GM23338 (cell line): ENCODE data around the gene SRSF7. TPM values are rescaled to one million over a fixed set of nuclear protein-coding genes. Genes with fewer than 3 reads are reported as not detected.

Experiments used
- ATAC-seq: fragments of 200-7000 bp; cut with Tn5 transposase; 3 replicates; pipeline ENCODE4 v1.9.1; 2020
- DNase-seq: peaks from one replicate; pipeline ENCODE4 v3.0.0-alpha.2; 2015; ENCODE audit warnings: low spot score
- H2AFZ ChIP-seq: fragments of 200-600 bp; sonication (generic); 2 replicates; pipeline ENCODE4 v1.8.0; 2016; ENCODE audit warnings: antibody characterized with exemption, mild to moderate bottlenecking, moderate library complexity
- H3F3A ChIP-seq: fragments of 200-600 bp; sonication (generic); replicated peaks from 2 replicates; pipeline ENCODE4 v1.8.0; 2017; ENCODE audit warnings: antibody characterized with exemption, mixed run types, low read depth
- H3K27ac ChIP-seq: fragments of 200-600 bp; sonication (generic); 2 replicates; pipeline ENCODE4 v1.6.1; 2016; ENCODE audit warnings: low read depth
- H3K27me3 ChIP-seq: fragments of 200-600 bp; sonication (generic); 2 replicates; pipeline ENCODE4 v1.8.0; 2016; ENCODE audit warnings: mild to moderate bottlenecking, mixed run types, moderate library complexity; ENCODE audit not compliant: insufficient read depth
- H3K36me3 ChIP-seq: fragments of 200-600 bp; sonication (generic); 2 replicates; pipeline ENCODE4 v1.8.0; 2016; ENCODE audit warnings: mild to moderate bottlenecking; ENCODE audit not compliant: insufficient read depth
- H3K4me1 ChIP-seq: fragments of 200-600 bp; sonication (generic); 2 replicates; pipeline ENCODE4 v1.8.0; 2016; ENCODE audit warnings: mild to moderate bottlenecking, moderate library complexity; ENCODE audit not compliant: insufficient read depth
- H3K4me2 ChIP-seq: fragments of 200-600 bp; sonication (generic); 2 replicates; pipeline ENCODE4 v1.7.1; 2017; ENCODE audit warnings: mixed run types
- H3K4me3 ChIP-seq: fragments of 200-600 bp; sonication (generic); 2 replicates; pipeline ENCODE4 v1.6.1; 2016; ENCODE audit warnings: mixed run types
- H3K79me2 ChIP-seq: fragments of 200-600 bp; sonication (generic); replicated peaks from 2 replicates; pipeline ENCODE4 v1.8.0; 2017; ENCODE audit warnings: mild to moderate bottlenecking; ENCODE audit not compliant: insufficient read depth
- H3K9me2 ChIP-seq: fragments of 200-600 bp; sonication (generic); 2 replicates; pipeline ENCODE4 v1.8.0; 2017; ENCODE audit not compliant: insufficient read depth
- H4K20me1 ChIP-seq: fragments of 200-600 bp; sonication (generic); replicated peaks from 2 replicates; pipeline ENCODE4 v1.8.0; 2017; ENCODE audit warnings: mild to moderate bottlenecking; ENCODE audit not compliant: insufficient read depth
- H3K27ac Mint-ChIP-seq: 2 replicates; pipeline ENCODE4 v1.8.0; 2020; ENCODE audit warnings: inconsistent platforms, mild to moderate bottlenecking, moderate library complexity, mixed read lengths
- H3K27me3 Mint-ChIP-seq: 3 replicates; pipeline ENCODE4 v1.8.0; 2022; ENCODE audit warnings: low read depth, mild to moderate bottlenecking, moderate library complexity, mixed read lengths, inconsistent platforms; ENCODE audit not compliant: insufficient read depth, poor library complexity
- H3K36me3 Mint-ChIP-seq: 3 replicates; pipeline ENCODE4 v1.8.0; 2021; ENCODE audit warnings: low read depth, mild to moderate bottlenecking, inconsistent platforms, moderate library complexity, mixed read lengths
- H3K4me1 Mint-ChIP-seq: 3 replicates; pipeline ENCODE4 v1.8.0; 2020; ENCODE audit warnings: mild to moderate bottlenecking, inconsistent platforms, mixed read lengths
- H3K4me3 Mint-ChIP-seq: 3 replicates; pipeline ENCODE4 v1.8.0; 2021; ENCODE audit warnings: moderate library complexity, mild to moderate bottlenecking, inconsistent platforms, mixed read lengths
- H3K9me3 Mint-ChIP-seq: 3 replicates; pipeline ENCODE4 v1.8.0; 2020; ENCODE audit warnings: moderate library complexity, mild to moderate bottlenecking, inconsistent platforms, mixed read lengths
- CREB1 ChIP-seq: fragments of 250-450 bp; sonication (Bioruptor Pico); IDR thresholded peaks from 2 replicates; pipeline ENCODE4 v1.5.0; 2020; ENCODE audit warnings: low read depth, mild to moderate bottlenecking, moderate library complexity
- EZH2phosphoT487 ChIP-seq: fragments of 200-600 bp; sonication (generic); IDR thresholded peaks from one replicate; pipeline ENCODE4 v1.8.1; 2018; ENCODE audit warnings: antibody characterized with exemption; ENCODE audit not compliant: unreplicated experiment
- JUNB ChIP-seq: IDR thresholded peaks from one replicate; pipeline ENCODE4 v1.6.1; 2016; ENCODE audit warnings: antibody characterized with exemption; ENCODE audit not compliant: unreplicated experiment
- NANOG ChIP-seq: IDR thresholded peaks from 2 replicates; pipeline ENCODE4 v1.6.1; 2016; ENCODE audit warnings: antibody characterized with exemption, borderline replicate concordance
- POLR2AphosphoS5 ChIP-seq: IDR thresholded peaks from 2 replicates; pipeline ENCODE4 v1.6.1; 2016; ENCODE audit warnings: antibody characterized with exemption, low read depth
- STAT1 ChIP-seq: IDR thresholded peaks from one replicate; pipeline ENCODE4 v1.6.1; 2016; ENCODE audit warnings: antibody characterized with exemption; ENCODE audit not compliant: unreplicated experiment
- ZNF114 ChIP-seq: fragments of 250-450 bp; sonication (Bioruptor Pico); IDR thresholded peaks from 2 replicates; pipeline ENCODE4 v1.5.0; 2020; ENCODE audit warnings: mild to moderate bottlenecking, moderate library complexity
- ZNF331 ChIP-seq: fragments of 250-450 bp; sonication (Bioruptor Pico); IDR thresholded peaks from 2 replicates; pipeline ENCODE4 v1.5.0; 2020; ENCODE audit warnings: low read depth, mild to moderate bottlenecking, moderate library complexity
- polyA plus RNA-seq: library from polyadenylated mRNA; unstranded; fragments of >200 nt; fragmentation: Nextera tagmentation; extraction: Ambion mirVana; gene quantifications from 2 replicates; pipeline ENCODE4 v1.2.1, GENCODE V29; 2016
- total RNA-seq: library from RNA; depleted of rRNA; stranded (reverse); fragments of >200 nt; shearing (Covaris generic); gene quantifications from 2 replicates; pipeline ENCODE4 v1.2.3, GENCODE V29; 2014
- TF ChIP-seq, protein P1 (sequence below): IDR thresholded peaks from one replicate; pipeline ENCODE4 v1.6.1; 2018; ENCODE audit warnings: antibody characterized with exemption; ENCODE audit not compliant: unreplicated experiment
- TF ChIP-seq, protein P2 (sequence below): IDR thresholded peaks from 2 replicates; pipeline ENCODE4 v1.6.1; 2016; ENCODE audit warnings: antibody characterized with exemption
- TF ChIP-seq, protein P3 (sequence below), 2 experiments: fragments of 200-600 bp in 1 of 2; sonication (generic) in 1 of 2; conservative IDR thresholded peaks; 2 replicates each; pipeline versions ENCODE4 v1.5.1 to v1.6.1; 2016 to 2017; ENCODE audit warnings: antibody characterized with exemption in 2 of 2, low read depth in 2 of 2, mild to moderate bottlenecking in 2 of 2, moderate library complexity in 1 of 2
- TF ChIP-seq, protein P4 (sequence below): fragments of 250-450 bp; sonication (Bioruptor Pico); IDR thresholded peaks from 2 replicates; pipeline ENCODE4 v1.5.0; 2020; ENCODE audit warnings: mild to moderate bottlenecking, moderate library complexity

SRSF7 gene
- total and polyA plus RNA-seq, 2 experiments from 2014 or later, result 251 to 572 TPM

DNA sequence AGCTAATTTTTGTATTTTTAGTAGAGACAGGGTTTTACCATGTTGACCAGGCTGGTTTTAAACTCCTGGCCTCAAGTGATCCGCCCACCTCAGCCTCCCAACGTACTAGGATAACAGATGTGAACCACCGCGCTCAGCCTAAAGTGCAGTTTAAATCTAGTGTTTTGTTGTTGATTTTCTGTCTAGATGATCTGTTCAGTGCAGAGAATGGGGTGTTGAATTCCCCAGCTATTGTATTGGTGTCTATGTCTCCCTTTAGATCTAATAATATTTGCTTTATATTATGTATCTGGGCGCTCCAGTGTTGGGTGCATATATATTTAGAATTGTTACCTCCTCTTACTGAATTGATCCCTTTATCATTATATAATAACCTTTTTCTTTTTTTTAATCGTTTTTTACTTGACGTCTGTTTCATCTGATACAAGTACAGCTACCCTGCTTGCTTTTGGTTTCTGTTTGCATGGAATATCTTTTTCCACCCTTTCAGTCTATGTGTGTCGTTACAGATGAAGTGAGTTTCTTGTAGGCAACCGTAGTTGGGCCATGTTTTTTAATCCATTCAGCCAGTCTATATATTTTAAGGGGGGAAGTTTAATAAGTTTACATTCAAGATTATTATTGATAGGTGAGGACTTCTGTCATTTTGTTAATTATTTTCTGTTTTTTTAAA, 50.9 kb downstream of the SRSF7 start:
- H3K27me3 Mint-ChIP-seq, result peaks cover 2% of the 10 kb centered on the region
- H3K36me3 Mint-ChIP-seq, result 0 out of 3 replicates have a peak, but pooled peaks cover under 1% of the 10 kb centered on the region
- DNase-seq, result no peak
- H3K4me1 Mint-ChIP-seq, result no peaks in the 10 kb centered on the region
- H3K9me3 Mint-ChIP-seq, result no peaks in the 10 kb centered on the region
- Histone ChIP-seq H2AFZ (no peak overlapping the region), H3K36me3 (no peaks in the 10 kb centered on the region), H3K9me2 (no peaks in the 10 kb centered on the region), H3K27me3 (no peaks in the 10 kb centered on the region), H3K79me2 (no peaks in the 10 kb centered on the region), H3K4me3 (no peak overlapping the region), H3K4me1 (no peaks in the 10 kb centered on the region), H3F3A (no peaks in the 10 kb centered on the region), H3K4me2 (no peak overlapping the region), H4K20me1 (no peaks in the 10 kb centered on the region), H3K27ac (no peak overlapping the region)
- no peak for ATAC-seq
- no peak overlapping the region for H3K4me3 Mint-ChIP-seq
- TF ChIP-seq POLR2AphosphoS5 (no peak), JUNB (no peak), NANOG (no peak), ZNF331 (CRISPR knock-in tag) (no peak), EZH2phosphoT487 (no peak), STAT1 (no peak), CREB1 (CRISPR knock-in tag) (no peak), ZNF114 (CRISPR knock-in tag) (no peak)
- TF ChIP-seq, protein P1, sequence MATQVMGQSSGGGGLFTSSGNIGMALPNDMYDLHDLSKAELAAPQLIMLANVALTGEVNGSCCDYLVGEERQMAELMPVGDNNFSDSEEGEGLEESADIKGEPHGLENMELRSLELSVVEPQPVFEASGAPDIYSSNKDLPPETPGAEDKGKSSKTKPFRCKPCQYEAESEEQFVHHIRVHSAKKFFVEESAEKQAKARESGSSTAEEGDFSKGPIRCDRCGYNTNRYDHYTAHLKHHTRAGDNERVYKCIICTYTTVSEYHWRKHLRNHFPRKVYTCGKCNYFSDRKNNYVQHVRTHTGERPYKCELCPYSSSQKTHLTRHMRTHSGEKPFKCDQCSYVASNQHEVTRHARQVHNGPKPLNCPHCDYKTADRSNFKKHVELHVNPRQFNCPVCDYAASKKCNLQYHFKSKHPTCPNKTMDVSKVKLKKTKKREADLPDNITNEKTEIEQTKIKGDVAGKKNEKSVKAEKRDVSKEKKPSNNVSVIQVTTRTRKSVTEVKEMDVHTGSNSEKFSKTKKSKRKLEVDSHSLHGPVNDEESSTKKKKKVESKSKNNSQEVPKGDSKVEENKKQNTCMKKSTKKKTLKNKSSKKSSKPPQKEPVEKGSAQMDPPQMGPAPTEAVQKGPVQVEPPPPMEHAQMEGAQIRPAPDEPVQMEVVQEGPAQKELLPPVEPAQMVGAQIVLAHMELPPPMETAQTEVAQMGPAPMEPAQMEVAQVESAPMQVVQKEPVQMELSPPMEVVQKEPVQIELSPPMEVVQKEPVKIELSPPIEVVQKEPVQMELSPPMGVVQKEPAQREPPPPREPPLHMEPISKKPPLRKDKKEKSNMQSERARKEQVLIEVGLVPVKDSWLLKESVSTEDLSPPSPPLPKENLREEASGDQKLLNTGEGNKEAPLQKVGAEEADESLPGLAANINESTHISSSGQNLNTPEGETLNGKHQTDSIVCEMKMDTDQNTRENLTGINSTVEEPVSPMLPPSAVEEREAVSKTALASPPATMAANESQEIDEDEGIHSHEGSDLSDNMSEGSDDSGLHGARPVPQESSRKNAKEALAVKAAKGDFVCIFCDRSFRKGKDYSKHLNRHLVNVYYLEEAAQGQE, result no peak
- TF ChIP-seq, protein P2, sequence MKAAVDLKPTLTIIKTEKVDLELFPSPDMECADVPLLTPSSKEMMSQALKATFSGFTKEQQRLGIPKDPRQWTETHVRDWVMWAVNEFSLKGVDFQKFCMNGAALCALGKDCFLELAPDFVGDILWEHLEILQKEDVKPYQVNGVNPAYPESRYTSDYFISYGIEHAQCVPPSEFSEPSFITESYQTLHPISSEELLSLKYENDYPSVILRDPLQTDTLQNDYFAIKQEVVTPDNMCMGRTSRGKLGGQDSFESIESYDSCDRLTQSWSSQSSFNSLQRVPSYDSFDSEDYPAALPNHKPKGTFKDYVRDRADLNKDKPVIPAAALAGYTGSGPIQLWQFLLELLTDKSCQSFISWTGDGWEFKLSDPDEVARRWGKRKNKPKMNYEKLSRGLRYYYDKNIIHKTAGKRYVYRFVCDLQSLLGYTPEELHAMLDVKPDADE, result no peak
- TF ChIP-seq, protein P3, sequence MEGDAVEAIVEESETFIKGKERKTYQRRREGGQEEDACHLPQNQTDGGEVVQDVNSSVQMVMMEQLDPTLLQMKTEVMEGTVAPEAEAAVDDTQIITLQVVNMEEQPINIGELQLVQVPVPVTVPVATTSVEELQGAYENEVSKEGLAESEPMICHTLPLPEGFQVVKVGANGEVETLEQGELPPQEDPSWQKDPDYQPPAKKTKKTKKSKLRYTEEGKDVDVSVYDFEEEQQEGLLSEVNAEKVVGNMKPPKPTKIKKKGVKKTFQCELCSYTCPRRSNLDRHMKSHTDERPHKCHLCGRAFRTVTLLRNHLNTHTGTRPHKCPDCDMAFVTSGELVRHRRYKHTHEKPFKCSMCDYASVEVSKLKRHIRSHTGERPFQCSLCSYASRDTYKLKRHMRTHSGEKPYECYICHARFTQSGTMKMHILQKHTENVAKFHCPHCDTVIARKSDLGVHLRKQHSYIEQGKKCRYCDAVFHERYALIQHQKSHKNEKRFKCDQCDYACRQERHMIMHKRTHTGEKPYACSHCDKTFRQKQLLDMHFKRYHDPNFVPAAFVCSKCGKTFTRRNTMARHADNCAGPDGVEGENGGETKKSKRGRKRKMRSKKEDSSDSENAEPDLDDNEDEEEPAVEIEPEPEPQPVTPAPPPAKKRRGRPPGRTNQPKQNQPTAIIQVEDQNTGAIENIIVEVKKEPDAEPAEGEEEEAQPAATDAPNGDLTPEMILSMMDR (conservative IDR thresholded peaks at IDR 0.05; ENCODE audit: low read depth in 2 of 2), result no peak
- TF ChIP-seq, protein P4, sequence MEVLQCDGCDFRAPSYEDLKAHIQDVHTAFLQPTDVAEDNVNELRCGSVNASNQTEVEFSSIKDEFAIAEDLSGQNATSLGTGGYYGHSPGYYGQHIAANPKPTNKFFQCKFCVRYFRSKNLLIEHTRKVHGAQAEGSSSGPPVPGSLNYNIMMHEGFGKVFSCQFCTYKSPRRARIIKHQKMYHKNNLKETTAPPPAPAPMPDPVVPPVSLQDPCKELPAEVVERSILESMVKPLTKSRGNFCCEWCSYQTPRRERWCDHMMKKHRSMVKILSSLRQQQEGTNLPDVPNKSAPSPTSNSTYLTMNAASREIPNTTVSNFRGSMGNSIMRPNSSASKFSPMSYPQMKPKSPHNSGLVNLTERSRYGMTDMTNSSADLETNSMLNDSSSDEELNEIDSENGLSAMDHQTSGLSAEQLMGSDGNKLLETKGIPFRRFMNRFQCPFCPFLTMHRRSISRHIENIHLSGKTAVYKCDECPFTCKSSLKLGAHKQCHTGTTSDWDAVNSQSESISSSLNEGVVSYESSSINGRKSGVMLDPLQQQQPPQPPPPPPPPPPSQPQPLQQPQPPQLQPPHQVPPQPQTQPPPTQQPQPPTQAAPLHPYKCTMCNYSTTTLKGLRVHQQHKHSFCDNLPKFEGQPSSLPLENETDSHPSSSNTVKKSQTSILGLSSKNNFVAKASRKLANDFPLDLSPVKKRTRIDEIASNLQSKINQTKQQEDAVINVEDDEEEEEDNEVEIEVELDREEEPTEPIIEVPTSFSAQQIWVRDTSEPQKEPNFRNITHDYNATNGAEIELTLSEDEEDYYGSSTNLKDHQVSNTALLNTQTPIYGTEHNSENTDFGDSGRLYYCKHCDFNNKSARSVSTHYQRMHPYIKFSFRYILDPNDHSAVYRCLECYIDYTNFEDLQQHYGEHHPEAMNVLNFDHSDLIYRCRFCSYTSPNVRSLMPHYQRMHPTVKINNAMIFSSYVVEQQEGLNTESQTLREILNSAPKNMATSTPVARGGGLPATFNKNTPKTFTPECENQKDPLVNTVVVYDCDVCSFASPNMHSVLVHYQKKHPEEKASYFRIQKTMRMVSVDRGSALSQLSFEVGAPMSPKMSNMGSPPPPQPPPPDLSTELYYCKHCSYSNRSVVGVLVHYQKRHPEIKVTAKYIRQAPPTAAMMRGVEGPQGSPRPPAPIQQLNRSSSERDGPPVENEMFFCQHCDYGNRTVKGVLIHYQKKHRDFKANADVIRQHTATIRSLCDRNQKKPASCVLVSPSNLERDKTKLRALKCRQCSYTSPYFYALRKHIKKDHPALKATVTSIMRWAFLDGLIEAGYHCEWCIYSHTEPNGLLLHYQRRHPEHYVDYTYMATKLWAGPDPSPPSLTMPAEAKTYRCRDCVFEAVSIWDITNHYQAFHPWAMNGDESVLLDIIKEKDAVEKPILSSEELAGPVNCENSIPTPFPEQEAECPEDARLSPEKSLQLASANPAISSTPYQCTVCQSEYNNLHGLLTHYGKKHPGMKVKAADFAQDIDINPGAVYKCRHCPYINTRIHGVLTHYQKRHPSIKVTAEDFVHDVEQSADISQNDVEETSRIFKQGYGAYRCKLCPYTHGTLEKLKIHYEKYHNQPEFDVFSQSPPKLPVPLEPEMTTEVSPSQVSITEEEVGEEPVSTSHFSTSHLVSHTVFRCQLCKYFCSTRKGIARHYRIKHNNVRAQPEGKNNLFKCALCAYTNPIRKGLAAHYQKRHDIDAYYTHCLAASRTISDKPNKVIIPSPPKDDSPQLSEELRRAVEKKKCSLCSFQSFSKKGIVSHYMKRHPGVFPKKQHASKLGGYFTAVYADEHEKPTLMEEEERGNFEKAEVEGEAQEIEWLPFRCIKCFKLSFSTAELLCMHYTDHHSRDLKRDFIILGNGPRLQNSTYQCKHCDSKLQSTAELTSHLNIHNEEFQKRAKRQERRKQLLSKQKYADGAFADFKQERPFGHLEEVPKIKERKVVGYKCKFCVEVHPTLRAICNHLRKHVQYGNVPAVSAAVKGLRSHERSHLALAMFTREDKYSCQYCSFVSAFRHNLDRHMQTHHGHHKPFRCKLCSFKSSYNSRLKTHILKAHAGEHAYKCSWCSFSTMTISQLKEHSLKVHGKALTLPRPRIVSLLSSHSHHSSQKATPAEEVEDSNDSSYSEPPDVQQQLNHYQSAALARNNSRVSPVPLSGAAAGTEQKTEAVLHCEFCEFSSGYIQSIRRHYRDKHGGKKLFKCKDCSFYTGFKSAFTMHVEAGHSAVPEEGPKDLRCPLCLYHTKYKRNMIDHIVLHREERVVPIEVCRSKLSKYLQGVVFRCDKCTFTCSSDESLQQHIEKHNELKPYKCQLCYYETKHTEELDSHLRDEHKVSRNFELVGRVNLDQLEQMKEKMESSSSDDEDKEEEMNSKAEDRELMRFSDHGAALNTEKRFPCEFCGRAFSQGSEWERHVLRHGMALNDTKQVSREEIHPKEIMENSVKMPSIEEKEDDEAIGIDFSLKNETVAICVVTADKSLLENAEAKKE (CRISPR knock-in tag), result no peak
- H3K27ac Mint-ChIP-seq, result no peak overlapping the region
